D721Med (cell line): ENCODE data around the gene ADGRE1.

Source experiments
- DNase-seq: peaks from one replicate; pipeline ENCODE4 v3.0.0; 2011; ENCODE audit warnings: low spot score; ENCODE audit not compliant: insufficient read length
- FAIRE-seq: peaks from 2 replicates; lab custom pipeline; 2011; peaks lifted over from hg19 to GRCh38; lab: Jason Lieb, UNC
- TF ChIP-seq, protein P1 (sequence below): IDR thresholded peaks from 2 replicates; pipeline ENCODE4 v1.5.1; 2012; ENCODE audit warnings: mild to moderate bottlenecking, control low read depth; ENCODE audit not compliant: insufficient read depth; ENCODE audit errors: missing control alignments

ADGRE1 gene, protein sequence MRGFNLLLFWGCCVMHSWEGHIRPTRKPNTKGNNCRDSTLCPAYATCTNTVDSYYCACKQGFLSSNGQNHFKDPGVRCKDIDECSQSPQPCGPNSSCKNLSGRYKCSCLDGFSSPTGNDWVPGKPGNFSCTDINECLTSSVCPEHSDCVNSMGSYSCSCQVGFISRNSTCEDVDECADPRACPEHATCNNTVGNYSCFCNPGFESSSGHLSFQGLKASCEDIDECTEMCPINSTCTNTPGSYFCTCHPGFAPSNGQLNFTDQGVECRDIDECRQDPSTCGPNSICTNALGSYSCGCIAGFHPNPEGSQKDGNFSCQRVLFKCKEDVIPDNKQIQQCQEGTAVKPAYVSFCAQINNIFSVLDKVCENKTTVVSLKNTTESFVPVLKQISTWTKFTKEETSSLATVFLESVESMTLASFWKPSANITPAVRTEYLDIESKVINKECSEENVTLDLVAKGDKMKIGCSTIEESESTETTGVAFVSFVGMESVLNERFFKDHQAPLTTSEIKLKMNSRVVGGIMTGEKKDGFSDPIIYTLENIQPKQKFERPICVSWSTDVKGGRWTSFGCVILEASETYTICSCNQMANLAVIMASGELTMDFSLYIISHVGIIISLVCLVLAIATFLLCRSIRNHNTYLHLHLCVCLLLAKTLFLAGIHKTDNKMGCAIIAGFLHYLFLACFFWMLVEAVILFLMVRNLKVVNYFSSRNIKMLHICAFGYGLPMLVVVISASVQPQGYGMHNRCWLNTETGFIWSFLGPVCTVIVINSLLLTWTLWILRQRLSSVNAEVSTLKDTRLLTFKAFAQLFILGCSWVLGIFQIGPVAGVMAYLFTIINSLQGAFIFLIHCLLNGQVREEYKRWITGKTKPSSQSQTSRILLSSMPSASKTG

DNA sequence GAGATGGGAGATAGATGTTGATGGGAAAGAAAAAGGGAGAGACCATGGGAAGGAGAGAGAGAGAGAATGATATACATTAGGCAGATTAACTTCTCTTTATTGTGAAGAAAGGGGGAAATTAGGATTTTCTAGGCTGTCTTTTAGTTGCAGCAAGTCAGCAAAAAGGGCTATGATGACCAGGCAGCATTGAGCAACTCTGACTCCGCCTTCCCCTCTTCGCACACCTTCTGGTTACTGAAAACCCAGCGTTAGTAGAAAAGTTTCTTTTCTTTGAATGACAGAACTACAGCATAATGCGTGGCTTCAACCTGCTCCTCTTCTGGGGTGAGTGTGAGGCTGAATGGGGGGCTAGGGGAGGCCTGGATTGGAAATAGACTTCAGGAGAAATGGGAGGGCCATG is at the start of gene ADGRE1:
ADGRE1 (plus strand) TSS at position 264 of the 400 bp plus-strand sequence; CDS start at position 294, 30 bp downstream.
- TF ChIP-seq, protein P1, sequence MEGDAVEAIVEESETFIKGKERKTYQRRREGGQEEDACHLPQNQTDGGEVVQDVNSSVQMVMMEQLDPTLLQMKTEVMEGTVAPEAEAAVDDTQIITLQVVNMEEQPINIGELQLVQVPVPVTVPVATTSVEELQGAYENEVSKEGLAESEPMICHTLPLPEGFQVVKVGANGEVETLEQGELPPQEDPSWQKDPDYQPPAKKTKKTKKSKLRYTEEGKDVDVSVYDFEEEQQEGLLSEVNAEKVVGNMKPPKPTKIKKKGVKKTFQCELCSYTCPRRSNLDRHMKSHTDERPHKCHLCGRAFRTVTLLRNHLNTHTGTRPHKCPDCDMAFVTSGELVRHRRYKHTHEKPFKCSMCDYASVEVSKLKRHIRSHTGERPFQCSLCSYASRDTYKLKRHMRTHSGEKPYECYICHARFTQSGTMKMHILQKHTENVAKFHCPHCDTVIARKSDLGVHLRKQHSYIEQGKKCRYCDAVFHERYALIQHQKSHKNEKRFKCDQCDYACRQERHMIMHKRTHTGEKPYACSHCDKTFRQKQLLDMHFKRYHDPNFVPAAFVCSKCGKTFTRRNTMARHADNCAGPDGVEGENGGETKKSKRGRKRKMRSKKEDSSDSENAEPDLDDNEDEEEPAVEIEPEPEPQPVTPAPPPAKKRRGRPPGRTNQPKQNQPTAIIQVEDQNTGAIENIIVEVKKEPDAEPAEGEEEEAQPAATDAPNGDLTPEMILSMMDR = no peak
- FAIRE-seq = no peak
- DNase-seq = no peak

DNA sequence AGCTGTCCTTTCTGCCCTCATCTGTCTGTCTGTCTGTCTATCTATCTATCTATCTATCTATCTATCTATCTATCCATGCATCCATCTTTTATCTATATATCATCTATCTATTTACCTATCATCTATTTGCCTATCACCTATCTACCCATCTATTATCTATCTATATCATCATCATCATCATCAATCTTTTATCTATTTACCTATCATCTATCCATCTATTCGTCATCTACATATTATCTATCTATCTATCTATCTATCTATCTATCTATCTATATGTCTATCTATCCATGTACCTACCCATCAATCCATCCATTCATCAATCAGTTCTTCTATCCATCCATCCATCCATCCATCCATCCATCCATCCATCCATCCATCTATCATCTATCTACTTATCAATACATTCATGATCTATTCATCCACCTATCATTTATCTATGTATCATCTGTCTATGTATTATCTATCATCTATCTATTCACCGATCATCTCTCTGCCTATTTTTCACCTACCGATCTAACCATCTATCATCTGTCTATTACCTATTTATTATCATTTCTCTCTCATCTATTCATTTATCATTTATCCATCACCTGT is 49.2 kb upstream of the ADGRE1 start:
- TF ChIP-seq, protein P1 = no peak
- FAIRE-seq (no peak), DNase-seq (no peak)

DNA sequence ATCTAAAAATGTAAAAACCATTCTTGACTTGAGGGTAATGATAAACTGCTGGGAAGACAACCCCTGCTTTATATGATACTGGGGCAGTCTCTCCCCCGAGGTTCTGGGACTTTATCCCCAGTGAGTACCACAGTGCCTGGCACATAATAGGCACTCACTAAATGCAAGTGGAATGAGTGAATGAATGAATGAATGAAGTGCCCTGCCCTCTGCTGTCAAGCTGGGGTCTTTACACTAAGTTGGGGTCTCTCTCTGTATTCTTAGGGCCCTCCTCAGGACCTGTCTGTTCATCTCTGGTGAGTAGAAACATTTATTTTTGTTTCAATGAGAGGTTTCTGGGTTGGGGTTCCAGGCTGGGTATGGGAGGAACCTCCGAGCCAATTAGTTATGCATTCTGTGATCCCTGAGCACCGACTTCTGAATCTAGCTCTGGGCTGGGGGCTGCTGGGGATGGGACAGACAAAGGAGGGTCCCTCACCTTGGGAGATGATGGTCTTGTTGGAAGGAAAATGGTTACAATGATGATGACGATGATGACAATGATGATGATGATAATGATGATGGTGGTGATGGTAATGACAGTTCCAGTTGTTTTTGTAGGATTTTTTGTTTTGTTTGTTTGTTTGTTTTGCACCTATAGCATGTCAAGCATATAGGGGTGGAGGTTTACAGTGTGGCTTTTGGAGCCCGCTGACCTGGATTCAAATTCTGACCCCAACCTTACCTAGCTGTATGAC is 44.3 kb upstream of the ADGRE1 start:
- TF ChIP-seq, protein P1 = no peak
- no peak for FAIRE-seq

DNA sequence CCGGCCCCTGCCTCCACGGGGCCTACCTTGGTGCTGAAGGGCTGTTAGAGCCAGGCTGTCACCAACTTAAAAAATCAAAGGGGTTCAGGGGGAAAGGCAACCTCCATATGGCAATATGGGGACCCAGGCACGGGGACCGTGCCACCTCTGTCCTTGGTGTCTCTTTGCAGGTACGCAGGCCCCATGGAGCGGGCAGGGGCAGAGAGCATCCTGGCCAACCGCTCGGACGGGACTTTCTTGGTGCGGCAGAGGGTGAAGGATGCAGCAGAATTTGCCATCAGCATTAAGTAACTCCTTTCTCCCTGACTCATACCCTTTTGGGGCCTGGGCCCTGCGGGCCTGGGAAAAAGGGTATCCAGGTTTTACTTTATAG is 39.6 kb upstream of the ADGRE1 start:
- no peak for DNase-seq
- FAIRE-seq = no peak
- TF ChIP-seq, protein P1 = no peak

More for the DNA sequence above, 44.3 kb upstream of the ADGRE1 start:
- no peak for DNase-seq

DNA sequence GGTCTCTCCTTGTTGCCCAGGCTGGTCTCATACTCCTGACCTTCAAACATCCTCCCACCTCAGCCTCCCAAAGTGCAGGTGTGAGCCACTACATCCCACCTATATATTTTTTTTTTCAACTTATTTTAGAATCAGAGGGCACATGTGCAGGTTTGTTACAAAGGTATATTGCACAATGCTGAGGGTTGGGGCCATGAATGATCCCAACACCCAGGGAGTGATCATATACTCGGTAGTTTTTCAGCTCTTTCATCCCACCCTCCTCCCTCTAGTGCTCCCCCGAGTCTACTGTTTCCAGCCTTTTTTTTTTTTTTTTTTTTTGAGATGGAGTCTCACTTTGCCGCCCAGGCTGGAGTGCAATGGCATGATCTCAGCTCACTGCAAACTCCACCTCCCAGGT is 38.4 kb upstream of the ADGRE1 start:
- no peak for DNase-seq
- FAIRE-seq = no peak
- TF ChIP-seq, protein P1 = no peak

DNA sequence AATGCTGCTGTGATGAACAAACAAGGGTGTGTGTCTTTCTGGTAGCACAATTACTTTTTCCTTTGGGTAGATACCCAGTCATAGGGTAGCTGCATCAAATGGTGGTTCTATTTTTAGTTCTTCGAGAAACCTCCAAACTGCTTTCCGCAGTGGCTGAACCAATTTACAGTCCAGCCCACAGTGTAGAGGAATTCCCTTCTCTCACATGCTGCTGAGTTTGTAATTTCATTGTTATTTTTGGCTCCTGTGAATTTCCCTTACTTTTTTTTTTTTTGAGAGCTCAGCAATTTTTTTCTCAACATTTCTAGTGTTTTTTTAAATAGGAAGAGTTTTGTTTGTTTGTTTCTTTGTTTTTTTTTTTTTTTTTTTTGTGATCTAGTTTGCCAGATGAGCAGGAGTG is 37.5 kb upstream of the ADGRE1 start:
- no peak for DNase-seq
- TF ChIP-seq, protein P1 = no peak
- FAIRE-seq = no peak
